ENCODE results near the gene UFC1. TPM values are rescaled to one million over a fixed set of nuclear protein-coding genes. Genes with fewer than 3 reads are reported as not detected.

The UFC1 gene
- polyA plus RNA-seq, 1 donor (not counting 4 experiments of a cell fraction or from before 2014, with no cell fraction given): 86.4 TPM

GRCh38 chr1:161131523-161132409 lies 22.0 kb upstream of the UFC1 start:
- H3K9me1 ChIP-seq (ENCODE audit: control insufficient read depth, extremely low read depth, insufficient read depth, low read length): no peaks in the 10 kb centered on the region
- FAIRE-seq: no peak
- H3K27me3 ChIP-seq (ENCODE audit: control insufficient read depth, extremely low read depth, insufficient read depth, low read length): no peaks in the 10 kb centered on the region
- H3K27ac ChIP-seq (ENCODE audit: control insufficient read depth, insufficient read depth, low read length): peak overlapping the region; percentile 91
- no peak for TF ChIP-seq CTCF (optimal IDR thresholded peaks at IDR 0.05 in 1 of 3, IDR thresholded peaks at IDR 0.05 in 1 of 3, conservative IDR thresholded peaks at IDR 0.05 in 1 of 3; ENCODE audit: extremely low read depth in 1 of 3, insufficient read depth in 2 of 3, low read length in 3 of 3)
- TF ChIP-seq EZH2 (IDR thresholded peaks at IDR 0.05; ENCODE audit: low read length): no peak
- H3K4me2 ChIP-seq (ENCODE audit: control insufficient read depth, extremely low read depth, insufficient read depth, low read depth, low read length): peak overlapping the region; percentile 90
- H3K4me1 ChIP-seq (ENCODE audit: control insufficient read depth, extremely low read depth, insufficient read depth, low read length): no peaks in the 10 kb centered on the region
- H3K36me3 ChIP-seq (ENCODE audit: control insufficient read depth in 2 of 2, extremely low read depth in 1 of 2, insufficient read depth in 2 of 2, low read length in 2 of 2): peaks cover 1 to 14% of the 10 kb centered on the region in 2 experiments
- H3K4me3 ChIP-seq (ENCODE audit: control insufficient read depth in 2 of 3, extremely low read depth in 1 of 3, insufficient read depth in 2 of 3, low read depth in 1 of 3, low read length in 3 of 3): peak overlapping the region; percentile 79 to 98 (median 91)
- H3K9ac ChIP-seq (ENCODE audit: control insufficient read depth, extremely low read depth, insufficient read depth, low read length): peak overlapping the region; percentile 91
- peak overlapping the region; percentile 65 for H2AFZ ChIP-seq (ENCODE audit: control insufficient read depth, low read length)
- peaks cover 60% of the 10 kb centered on the region for H3K79me2 ChIP-seq (ENCODE audit: control insufficient read depth, insufficient read depth, low read length)
- no peaks in the 10 kb centered on the region for H3K9me3 ChIP-seq (ENCODE audit: control insufficient read depth, low read depth, low read length)
- dilution Hi-C loops (cut with MboI; ENCODE audit: extremely low pct_ligation_motif_present, low sequenced_read_pairs): no loop called here
- DNase-seq (ENCODE audit: low read depth, low spot score): no peak
- H4K20me1 ChIP-seq (ENCODE audit: control insufficient read depth, extremely low read depth, insufficient read depth, low read length): no peaks in the 10 kb centered on the region

GRCh38 chr1:161132410-161133219 lies 21.2 kb upstream of the UFC1 start, which contains the start of gene DEDD:
Gene DEDD (minus strand): TSS chr1:161132667. CDS start chr1:161124462, 8,205 bp downstream.
- Histone ChIP-seq H3K27ac (ENCODE audit: control insufficient read depth, insufficient read depth, low read length) (peak within 1 kb of the TSS; percentile 91), H3K4me3 (ENCODE audit: control insufficient read depth in 2 of 3, extremely low read depth in 1 of 3, insufficient read depth in 2 of 3, low read depth in 1 of 3, low read length in 3 of 3) (peak within 1 kb of the TSS; percentile 79 to 98 (median 91)), H3K4me2 (ENCODE audit: control insufficient read depth, extremely low read depth, insufficient read depth, low read depth, low read length) (peak within 1 kb of the TSS; percentile 91), H3K4me1 (ENCODE audit: control insufficient read depth, extremely low read depth, insufficient read depth, low read length) (no peaks in the 10 kb centered on the region), H3K79me2 (ENCODE audit: control insufficient read depth, insufficient read depth, low read length) (peaks cover 54% of the 10 kb centered on the region), H3K27me3 (ENCODE audit: control insufficient read depth, extremely low read depth, insufficient read depth, low read length) (no peaks in the 10 kb centered on the region), H4K20me1 (ENCODE audit: control insufficient read depth, extremely low read depth, insufficient read depth, low read length) (no peaks in the 10 kb centered on the region), H3K9me1 (ENCODE audit: control insufficient read depth, extremely low read depth, insufficient read depth, low read length) (no peaks in the 10 kb centered on the region), H3K9ac (ENCODE audit: control insufficient read depth, extremely low read depth, insufficient read depth, low read length) (peak within 1 kb of the TSS; percentile 91), H2AFZ (ENCODE audit: control insufficient read depth, low read length) (peak within 1 kb of the TSS; percentile 81), H3K36me3 (ENCODE audit: control insufficient read depth in 2 of 2, extremely low read depth in 1 of 2, insufficient read depth in 2 of 2, low read length in 2 of 2) (peaks cover 0 to 12% of the 10 kb centered on the region in 2 experiments), H3K9me3 (ENCODE audit: control insufficient read depth, low read depth, low read length) (no peaks in the 10 kb centered on the region)
- peak; percentile 59 for FAIRE-seq
- dilution Hi-C loops (cut with MboI; ENCODE audit: extremely low pct_ligation_motif_present, low sequenced_read_pairs): no loop called here
- DNase-seq (ENCODE audit: low read depth, low spot score): peak; percentile 86
- TF ChIP-seq EZH2 (IDR thresholded peaks at IDR 0.05; ENCODE audit: low read length) (no peak), CTCF (optimal IDR thresholded peaks at IDR 0.05 in 1 of 3, IDR thresholded peaks at IDR 0.05 in 1 of 3, conservative IDR thresholded peaks at IDR 0.05 in 1 of 3; ENCODE audit: extremely low read depth in 1 of 3, insufficient read depth in 2 of 3, low read length in 3 of 3) (peak in 2 of 3 experiments; percentile 2 to 26)

Measured in keratinocyte (primary cell).